ENCODE data around the gene CCDC124. TPM values are rescaled to one million over a fixed set of nuclear protein-coding genes. Genes with fewer than 3 reads are reported as not detected.

Gene CCDC124
- total RNA-seq, 6 experiments from 2014 or later = 86.3 to 115 (median 103) TPM

- no peak for DNase-seq
- H3K27ac Mint-ChIP-seq = no peak overlapping the region
- peaks cover 32% of the 10 kb centered on the region for H3K27me3 Mint-ChIP-seq (ENCODE audit: insufficient read depth)
- TF ChIP-seq CTCF (IDR thresholded peaks at IDR 0.05) = no peak
- peaks cover 12% of the 10 kb centered on the region for H3K4me1 Mint-ChIP-seq (ENCODE audit: low read depth)
- H3K36me3 Mint-ChIP-seq (ENCODE audit: low read depth) = no peaks in the 10 kb centered on the region
- H3K9me3 Mint-ChIP-seq = no peaks in the 10 kb centered on the region
- H3K4me3 Mint-ChIP-seq = no peak overlapping the region
Observed at GRCh38 chr19:17949956-17950309, 17.1 kb downstream of the CCDC124 start.

GRCh38 chr19:17950310-17951156 is 17.7 kb downstream of the CCDC124 start:
- no peak for TF ChIP-seq CTCF (IDR thresholded peaks at IDR 0.05)
- DNase-seq = no peak
- H3K9me3 Mint-ChIP-seq = no peaks in the 10 kb centered on the region
- no peak overlapping the region for H3K4me3 Mint-ChIP-seq
- no peaks in the 10 kb centered on the region for H3K36me3 Mint-ChIP-seq (ENCODE audit: low read depth)
- no peak overlapping the region for H3K27ac Mint-ChIP-seq
- H3K4me1 Mint-ChIP-seq (ENCODE audit: low read depth) = peaks cover 12% of the 10 kb centered on the region
- H3K27me3 Mint-ChIP-seq (ENCODE audit: insufficient read depth) = peaks cover 32% of the 10 kb centered on the region

GRCh38 chr19:17951157-17951989 is 18.6 kb downstream of the CCDC124 start:
- H3K27ac Mint-ChIP-seq = no peak overlapping the region
- no peak overlapping the region for H3K4me3 Mint-ChIP-seq
- peaks cover 12% of the 10 kb centered on the region for H3K4me1 Mint-ChIP-seq (ENCODE audit: low read depth)
- peaks cover 32% of the 10 kb centered on the region for H3K27me3 Mint-ChIP-seq (ENCODE audit: insufficient read depth)
- H3K9me3 Mint-ChIP-seq = no peaks in the 10 kb centered on the region
- TF ChIP-seq CTCF (IDR thresholded peaks at IDR 0.05) = no peak
- H3K36me3 Mint-ChIP-seq (ENCODE audit: low read depth) = no peaks in the 10 kb centered on the region
- DNase-seq = no peak

- Mint-ChIP-seq H3K27me3 (ENCODE audit: insufficient read depth) (peaks cover 32% of the 10 kb centered on the region), H3K4me1 (ENCODE audit: low read depth) (peaks cover 8% of the 10 kb centered on the region), H3K36me3 (ENCODE audit: low read depth) (no peaks in the 10 kb centered on the region), H3K27ac (no peak overlapping the region), H3K9me3 (no peaks in the 10 kb centered on the region), H3K4me3 (no peak overlapping the region)
- no peak for DNase-seq
- no peak for TF ChIP-seq CTCF (IDR thresholded peaks at IDR 0.05)
Observed at GRCh38 chr19:17951990-17952976, 19.5 kb downstream of the CCDC124 start.

- Mint-ChIP-seq H3K27me3 (ENCODE audit: insufficient read depth) (peaks cover 38% of the 10 kb centered on the region), H3K27ac (no peak overlapping the region), H3K4me1 (ENCODE audit: low read depth) (0 out of 2 replicates have a peak, but pooled peaks cover 6% of the 10 kb centered on the region), H3K36me3 (ENCODE audit: low read depth) (no peaks in the 10 kb centered on the region), H3K4me3 (no peak overlapping the region), H3K9me3 (no peaks in the 10 kb centered on the region)
- no peak for DNase-seq
- no peak for TF ChIP-seq CTCF (IDR thresholded peaks at IDR 0.05)
Observed at GRCh38 chr19:17953316-17953801, 20.5 kb downstream of the CCDC124 start.
